ENCODE results near the gene NCR1.
A peak's percentile ranks its signal among the peaks of the same experiment; 100 is the strongest.
"Not testable (repeated sequence)": the region's sequence is repeated elsewhere in the genome, so short reads cannot be mapped to it uniquely, and the experiment has no call there.

NCR1 gene

GRCh38 chr19:54889566-54889965 lies 16.4 kb upstream of the NCR1 start:
- Histone ChIP-seq H3K36me3 (replicated peaks in 1 of 2; ENCODE audit: control insufficient read depth in 2 of 2, insufficient read depth in 2 of 2, low read length in 2 of 2) (no peaks in the 10 kb centered on the region), H2BK12ac (ENCODE audit: low read length) (no peak overlapping the region), H3K23ac (ENCODE audit: low read depth, low read length, poor library complexity) (no peak overlapping the region), H3K4ac (ENCODE audit: low read length) (no peak overlapping the region), H3K9ac (ENCODE audit: low read depth, low read length, poor library complexity) (no peak overlapping the region), H3K27ac (replicated peaks; ENCODE audit: low read length) (no peak overlapping the region), H2AFZ (ENCODE audit: low read length) (no peak overlapping the region), H4K8ac (ENCODE audit: low read depth, low read length) (no peak overlapping the region), H2BK5ac (ENCODE audit: low read length) (no peak overlapping the region), H3K18ac (ENCODE audit: low read length) (peak overlapping the region; percentile 45), H3K27me3 (ENCODE audit: control insufficient read depth in 3 of 3, insufficient read depth in 3 of 3, low read depth in 1 of 3, low read length in 3 of 3) (peaks cover 0 to 2% (median 1%) of the 10 kb centered on the region in 3 experiments), H2BK15ac (ENCODE audit: low read length) (no peak overlapping the region), H4K91ac (ENCODE audit: low read depth, low read length, poor library complexity) (no peak overlapping the region), H3K4me3 (ENCODE audit: low read length in 2 of 2) (no peak overlapping the region), H3K14ac (ENCODE audit: low read length) (no peak overlapping the region), H3K9me3 (replicated peaks in 1 of 2; ENCODE audit: control insufficient read depth in 2 of 2, insufficient read depth in 1 of 2, low read depth in 1 of 2, low read length in 2 of 2) (no peaks in the 10 kb centered on the region), H3K4me2 (ENCODE audit: insufficient read depth, low read length, poor library complexity, severe bottlenecking) (no peak overlapping the region), H2BK120ac (ENCODE audit: low read depth, low read length) (no peak overlapping the region), H3K79me1 (ENCODE audit: low read depth, low read length) (no peaks in the 10 kb centered on the region), H2AK5ac (ENCODE audit: low read depth, low read length) (peak overlapping the region; percentile 47), H3K4me1 (ENCODE audit: control insufficient read depth in 2 of 2, insufficient read depth in 1 of 2, low read depth in 1 of 2, low read length in 2 of 2) (no peaks in the 10 kb centered on the region)
- WGBS, 2 donors (ENCODE audit: extremely low coverage in 2 of 2, insufficient read length in 2 of 2, insufficient replicate concordance in 1 of 2), result no CpG with 5 or more reads among the region's 11 CpGs
- DNase-seq (ENCODE audit: low spot score), result no peak

- Histone ChIP-seq H3K14ac (ENCODE audit: low read length) (no peak overlapping the region), H3K27me3 (ENCODE audit: control insufficient read depth in 3 of 3, insufficient read depth in 3 of 3, low read depth in 1 of 3, low read length in 3 of 3) (peaks cover 0 to 6% (median 1%) of the 10 kb centered on the region in 3 experiments), H3K36me3 (replicated peaks in 1 of 2; ENCODE audit: control insufficient read depth in 2 of 2, insufficient read depth in 2 of 2, low read length in 2 of 2) (no peaks in the 10 kb centered on the region), H3K18ac (ENCODE audit: low read length) (no peak overlapping the region), H3K4me2 (ENCODE audit: insufficient read depth, low read length, poor library complexity, severe bottlenecking) (no peak overlapping the region), H2BK120ac (ENCODE audit: low read depth, low read length) (no peak overlapping the region), H3K4me3 (ENCODE audit: low read length in 2 of 2) (no peak overlapping the region), H4K91ac (ENCODE audit: low read depth, low read length, poor library complexity) (no peak overlapping the region), H2BK15ac (ENCODE audit: low read length) (no peak overlapping the region), H3K23ac (ENCODE audit: low read depth, low read length, poor library complexity) (no peak overlapping the region), H3K27ac (replicated peaks; ENCODE audit: low read length) (no peak overlapping the region), H3K4ac (ENCODE audit: low read length) (no peak overlapping the region), H3K9me3 (replicated peaks in 1 of 2; ENCODE audit: control insufficient read depth in 2 of 2, insufficient read depth in 1 of 2, low read depth in 1 of 2, low read length in 2 of 2) (no peaks in the 10 kb centered on the region), H4K8ac (ENCODE audit: low read depth, low read length) (no peak overlapping the region), H2AFZ (ENCODE audit: low read length) (no peak overlapping the region), H3K9ac (ENCODE audit: low read depth, low read length, poor library complexity) (no peak overlapping the region), H2BK5ac (ENCODE audit: low read length) (no peak overlapping the region), H2AK5ac (ENCODE audit: low read depth, low read length) (no peak overlapping the region), H3K4me1 (ENCODE audit: control insufficient read depth in 2 of 2, insufficient read depth in 1 of 2, low read depth in 1 of 2, low read length in 2 of 2) (no peaks in the 10 kb centered on the region), H3K79me1 (ENCODE audit: low read depth, low read length) (no peaks in the 10 kb centered on the region), H2BK12ac (ENCODE audit: low read length) (no peak overlapping the region)
- WGBS, 2 donors (ENCODE audit: extremely low coverage in 2 of 2, insufficient read length in 2 of 2, insufficient replicate concordance in 1 of 2), result no CpG with 5 or more reads among the region's 7 CpGs
- no peak for DNase-seq (ENCODE audit: low spot score)
Measured at GRCh38 chr19:54893406-54893805, 12.5 kb upstream of the NCR1 start.

- H3K9ac ChIP-seq (ENCODE audit: low read depth, low read length, poor library complexity); DNase-seq (ENCODE audit: low spot score); H4K91ac ChIP-seq (ENCODE audit: low read depth, low read length, poor library complexity); H3K4me1 ChIP-seq (ENCODE audit: control insufficient read depth in 2 of 2, insufficient read depth in 1 of 2, low read depth in 1 of 2, low read length in 2 of 2); H3K9me3 ChIP-seq (replicated peaks in 1 of 2; ENCODE audit: control insufficient read depth in 2 of 2, insufficient read depth in 1 of 2, low read depth in 1 of 2, low read length in 2 of 2); H3K14ac ChIP-seq (ENCODE audit: low read length); H2AK5ac ChIP-seq (ENCODE audit: low read depth, low read length); H2BK120ac ChIP-seq (ENCODE audit: low read depth, low read length); H2BK5ac ChIP-seq (ENCODE audit: low read length); H3K23ac ChIP-seq (ENCODE audit: low read depth, low read length, poor library complexity); H3K27ac ChIP-seq (replicated peaks; ENCODE audit: low read length); H2BK12ac ChIP-seq (ENCODE audit: low read length); H2AFZ ChIP-seq (ENCODE audit: low read length); H3K36me3 ChIP-seq (replicated peaks in 1 of 2; ENCODE audit: control insufficient read depth in 2 of 2, insufficient read depth in 2 of 2, low read length in 2 of 2); H3K4me2 ChIP-seq (ENCODE audit: insufficient read depth, low read length, poor library complexity, severe bottlenecking); H2BK15ac ChIP-seq (ENCODE audit: low read length); H3K18ac ChIP-seq (ENCODE audit: low read length); H3K79me1 ChIP-seq (ENCODE audit: low read depth, low read length); H4K8ac ChIP-seq (ENCODE audit: low read depth, low read length); H3K27me3 ChIP-seq (ENCODE audit: control insufficient read depth in 3 of 3, insufficient read depth in 3 of 3, low read depth in 1 of 3, low read length in 3 of 3); H3K4ac ChIP-seq (ENCODE audit: low read length); H3K4me3 ChIP-seq (ENCODE audit: low read length in 2 of 2): not testable (repeated sequence)
- WGBS, 2 donors (ENCODE audit: extremely low coverage in 2 of 2, insufficient read length in 2 of 2, insufficient replicate concordance in 1 of 2), result no CpG with 5 or more reads among the region's 16 CpGs
Measured at GRCh38 chr19:54894106-54894505, 11.8 kb upstream of the NCR1 start.

- Histone ChIP-seq H3K27me3 (ENCODE audit: control insufficient read depth in 3 of 3, insufficient read depth in 3 of 3, low read depth in 1 of 3, low read length in 3 of 3) (peaks cover 0 to 6% (median 0%) of the 10 kb centered on the region in 3 experiments), H4K91ac (ENCODE audit: low read depth, low read length, poor library complexity) (no peak overlapping the region), H3K36me3 (replicated peaks in 1 of 2; ENCODE audit: control insufficient read depth in 2 of 2, insufficient read depth in 2 of 2, low read length in 2 of 2) (no peaks in the 10 kb centered on the region), H4K8ac (ENCODE audit: low read depth, low read length) (no peak overlapping the region), H3K14ac (ENCODE audit: low read length) (no peak overlapping the region), H2BK15ac (ENCODE audit: low read length) (no peak overlapping the region), H3K4me3 (ENCODE audit: low read length in 2 of 2) (no peak overlapping the region), H3K4me1 (ENCODE audit: control insufficient read depth in 2 of 2, insufficient read depth in 1 of 2, low read depth in 1 of 2, low read length in 2 of 2) (no peaks in the 10 kb centered on the region), H3K4ac (ENCODE audit: low read length) (no peak overlapping the region), H3K23ac (ENCODE audit: low read depth, low read length, poor library complexity) (no peak overlapping the region), H2AFZ (ENCODE audit: low read length) (no peak overlapping the region), H3K4me2 (ENCODE audit: insufficient read depth, low read length, poor library complexity, severe bottlenecking) (no peak overlapping the region), H3K9me3 (replicated peaks in 1 of 2; ENCODE audit: control insufficient read depth in 2 of 2, insufficient read depth in 1 of 2, low read depth in 1 of 2, low read length in 2 of 2) (no peaks in the 10 kb centered on the region), H3K9ac (ENCODE audit: low read depth, low read length, poor library complexity) (no peak overlapping the region), H3K79me1 (ENCODE audit: low read depth, low read length) (no peaks in the 10 kb centered on the region), H2AK5ac (ENCODE audit: low read depth, low read length) (no peak overlapping the region), H2BK5ac (ENCODE audit: low read length) (no peak overlapping the region), H3K27ac (replicated peaks; ENCODE audit: low read length) (no peak overlapping the region), H2BK12ac (ENCODE audit: low read length) (no peak overlapping the region), H3K18ac (ENCODE audit: low read length) (no peak overlapping the region), H2BK120ac (ENCODE audit: low read depth, low read length) (no peak overlapping the region)
- WGBS, 2 donors (ENCODE audit: extremely low coverage in 2 of 2, insufficient read length in 2 of 2, insufficient replicate concordance in 1 of 2), result no CpG with 5 or more reads among the region's 2 CpGs
- no peak for DNase-seq (ENCODE audit: low spot score)
Measured at GRCh38 chr19:54896036-54896435, 9.9 kb upstream of the NCR1 start.

Measured in neuronal stem cell (in vitro differentiated cells).